Naive B cell (primary cell): ENCODE results near the gene GCK. TPM values are rescaled to one million over a fixed set of nuclear protein-coding genes. Genes with fewer than 3 reads are reported as not detected.
A peak's percentile ranks its signal among the peaks of the same experiment; 100 is the strongest.

ENCODE experiments used
- ATAC-seq, 2 donors: fragments of 150-1000 bp; cut with Tn5 transposase; 2 replicates each; pipeline ENCODE4 v1.10.0; 2021; ENCODE audit warnings: low read depth in 2 of 2, mild to moderate bottlenecking in 2 of 2, moderate library complexity in 2 of 2
- DNase-seq: peaks from one replicate; pipeline ENCODE4 v3.0.0; 2022
- H3K27ac Mint-ChIP-seq, 6 donors: one replicate each; pipeline ENCODE4 v1.8.0; 2020 to 2022; ENCODE audit warnings: mild to moderate bottlenecking in 6 of 6, mixed read lengths in 6 of 6, moderate library complexity in 5 of 6, inconsistent platforms in 2 of 6
- H3K27me3 Mint-ChIP-seq, 3 donors: one replicate each; pipeline ENCODE4 v1.8.0; 2021 to 2022; ENCODE audit warnings: mixed read lengths in 3 of 3, mild to moderate bottlenecking in 1 of 3
- H3K36me3 Mint-ChIP-seq, 2 donors: one replicate each; pipeline ENCODE4 v1.8.0; 2020 to 2022; ENCODE audit warnings: mixed read lengths in 2 of 2, inconsistent platforms in 1 of 2, mild to moderate bottlenecking in 1 of 2
- H3K4me1 Mint-ChIP-seq, 3 donors: one replicate each; pipeline ENCODE4 v1.8.0; 2020 to 2022; ENCODE audit warnings: mixed read lengths in 3 of 3, inconsistent platforms in 1 of 3, mild to moderate bottlenecking in 1 of 3, moderate library complexity in 1 of 3
- H3K4me3 Mint-ChIP-seq, 8 donors: one replicate each; pipeline ENCODE4 v1.8.0; 2020 to 2022; ENCODE audit warnings: mild to moderate bottlenecking in 8 of 8, mixed read lengths in 8 of 8, moderate library complexity in 8 of 8, inconsistent platforms in 2 of 8
- H3K9me3 Mint-ChIP-seq, 7 donors: one replicate each; pipeline ENCODE4 v1.8.0; 2020 to 2022; ENCODE audit warnings: mixed read lengths in 7 of 7, mild to moderate bottlenecking in 5 of 7, inconsistent platforms in 2 of 7, moderate library complexity in 1 of 7
- polyA plus RNA-seq, 6 donors: library from polyadenylated mRNA; unstranded; fragments of 300-500 nt; fragmentation: Illumina TruSeq; gene quantifications; one replicate each; pipeline ENCODE4 v1.2.3, GENCODE V29; 2021; ENCODE audit warnings: low read depth in 6 of 6

Gene GCK
- polyA plus RNA-seq, 6 donors from 2014 or later = 0.29 to 4.5 (median 0.45) TPM

- DNase-seq (no peak), ATAC-seq (no peak)
- Mint-ChIP-seq H3K36me3 (peaks cover 5 to 12% of the 10 kb centered on the region in 2 donors), H3K4me1 (peaks cover 15 to 30% (median 30%) of the 10 kb centered on the region in 3 donors), H3K27me3 (no peaks in the 10 kb centered on the region), H3K4me3 (peak overlapping the region; percentile 15 to 86 (median 63)), H3K9me3 (peaks cover 5 to 16% (median 9%) of the 10 kb centered on the region in 7 donors), H3K27ac (peak overlapping the region in 4 of 6 donors; percentile 39 to 84 (median 62))
Observed at GRCh38 chr7:44124822-44125202, 64.4 kb downstream of the GCK start.

- H3K27ac Mint-ChIP-seq = peak within 1 kb of the TSS; percentile 89 to 97 (median 94)
- peak within 1 kb of the TSS; percentile 82 to 97 (median 91) for H3K4me3 Mint-ChIP-seq
- peaks cover 7 to 16% of the 10 kb centered on the region in 2 donors for H3K36me3 Mint-ChIP-seq
- peak; percentile 97 to 98 for ATAC-seq
- peaks cover 5 to 16% (median 9%) of the 10 kb centered on the region in 7 donors for H3K9me3 Mint-ChIP-seq
- DNase-seq = peak; percentile 97
- peaks cover 18 to 35% (median 34%) of the 10 kb centered on the region in 3 donors for H3K4me1 Mint-ChIP-seq
- no peaks in the 10 kb centered on the region for H3K27me3 Mint-ChIP-seq
Observed at GRCh38 chr7:44123190-44124003, 65.8 kb downstream of the GCK start, which contains the start of gene POLD2. POLD2 (minus strand) TSS chr7:44123548; CDS start chr7:44122053, 1,495 bp downstream.

GRCh38 chr7:44122529-44122928 lies 66.7 kb downstream of the GCK start:
- ATAC-seq = no peak
- no peaks in the 10 kb centered on the region for H3K27me3 Mint-ChIP-seq
- peak overlapping the region; percentile 50 to 97 (median 92) for H3K27ac Mint-ChIP-seq
- H3K9me3 Mint-ChIP-seq = peaks cover under 1 to 10% (median 3%) of the 10 kb centered on the region in 7 donors
- peaks cover 23 to 36% (median 34%) of the 10 kb centered on the region in 3 donors for H3K4me1 Mint-ChIP-seq
- DNase-seq = no peak
- H3K4me3 Mint-ChIP-seq = peak overlapping the region; percentile 76 to 97 (median 91)
- H3K36me3 Mint-ChIP-seq = peaks cover 7 to 20% of the 10 kb centered on the region in 2 donors

GRCh38 chr7:44121761-44122420 lies 67.3 kb downstream of the GCK start:
- Mint-ChIP-seq H3K27ac (peak overlapping the region in 2 of 6 donors; percentile 44 to 94), H3K4me1 (peaks cover 27 to 40% (median 34%) of the 10 kb centered on the region in 3 donors), H3K9me3 (peaks cover 0 to 3% (median 0%) of the 10 kb centered on the region in 7 donors), H3K4me3 (peak overlapping the region in 6 of 8 donors; percentile 15 to 97 (median 84)), H3K27me3 (no peaks in the 10 kb centered on the region), H3K36me3 (peaks cover 7 to 15% of the 10 kb centered on the region in 2 donors)
- ATAC-seq (no peak), DNase-seq (no peak)

GRCh38 chr7:44120395-44120794 lies 68.8 kb downstream of the GCK start:
- Mint-ChIP-seq H3K4me1 (peaks cover 27 to 40% (median 34%) of the 10 kb centered on the region in 3 donors), H3K36me3 (peaks cover 7 to 15% of the 10 kb centered on the region in 2 donors), H3K4me3 (peak overlapping the region in 2 of 8 donors; percentile 14 to 49), H3K9me3 (no peaks in the 10 kb centered on the region), H3K27me3 (no peaks in the 10 kb centered on the region), H3K27ac (peak overlapping the region in 2 of 6 donors; percentile 37 to 49)
- ATAC-seq = no peak
- no peak for DNase-seq

- H3K9me3 Mint-ChIP-seq = no peaks in the 10 kb centered on the region
- peak overlapping the region in 5 of 8 donors; percentile 14 to 54 (median 47) for H3K4me3 Mint-ChIP-seq
Observed at GRCh38 chr7:44119829-44120380, 69.3 kb downstream of the GCK start.

GRCh38 chr7:44117801-44118429 lies 71.3 kb downstream of the GCK start:
- DNase-seq = no peak
- H3K27me3 Mint-ChIP-seq = no peaks in the 10 kb centered on the region
- no peaks in the 10 kb centered on the region for H3K9me3 Mint-ChIP-seq
- H3K27ac Mint-ChIP-seq = peak overlapping the region in 1 of 6 donors; percentile 54
- no peak for ATAC-seq
- H3K36me3 Mint-ChIP-seq = peaks cover 7 to 15% of the 10 kb centered on the region in 2 donors
- H3K4me3 Mint-ChIP-seq = peak overlapping the region in 1 of 8 donors; percentile 18
- H3K4me1 Mint-ChIP-seq = peaks cover 18 to 34% (median 26%) of the 10 kb centered on the region in 3 donors

More at GRCh38 chr7:44119829-44120380, 69.3 kb downstream of the GCK start:
- no peak for ATAC-seq
- no peak for DNase-seq
- no peaks in the 10 kb centered on the region for H3K27me3 Mint-ChIP-seq
- H3K27ac Mint-ChIP-seq = peak overlapping the region in 2 of 6 donors; percentile 26 to 49
- peaks cover 27 to 40% (median 34%) of the 10 kb centered on the region in 3 donors for H3K4me1 Mint-ChIP-seq
- peaks cover 7 to 15% of the 10 kb centered on the region in 2 donors for H3K36me3 Mint-ChIP-seq

- Mint-ChIP-seq H3K36me3 (peaks cover 7 to 15% of the 10 kb centered on the region in 2 donors), H3K4me3 (no peak overlapping the region), H3K4me1 (peaks cover 12 to 25% (median 17%) of the 10 kb centered on the region in 3 donors), H3K27ac (peak overlapping the region in 1 of 6 donors; percentile 77), H3K27me3 (no peaks in the 10 kb centered on the region), H3K9me3 (no peaks in the 10 kb centered on the region)
- no peak for ATAC-seq
- DNase-seq = no peak
Observed at GRCh38 chr7:44116789-44117666, 72.2 kb downstream of the GCK start.

- no peaks in the 10 kb centered on the region for H3K27me3 Mint-ChIP-seq
- peaks cover 7 to 15% of the 10 kb centered on the region in 2 donors for H3K36me3 Mint-ChIP-seq
- DNase-seq (no peak), ATAC-seq (no peak)
- H3K4me1 Mint-ChIP-seq = peaks cover 12 to 23% (median 16%) of the 10 kb centered on the region in 3 donors
- no peaks in the 10 kb centered on the region for H3K9me3 Mint-ChIP-seq
- peak overlapping the region in 1 of 6 donors; percentile 38 for H3K27ac Mint-ChIP-seq
- peak overlapping the region in 1 of 8 donors; percentile 25 for H3K4me3 Mint-ChIP-seq
Observed at GRCh38 chr7:44116087-44116788, 73.0 kb downstream of the GCK start.

- H3K27ac Mint-ChIP-seq = peak overlapping the region in 3 of 6 donors; percentile 34 to 67 (median 63)
- no peaks in the 10 kb centered on the region for H3K9me3 Mint-ChIP-seq
- H3K4me3 Mint-ChIP-seq = no peak overlapping the region
- no peaks in the 10 kb centered on the region for H3K27me3 Mint-ChIP-seq
- DNase-seq = no peak
- ATAC-seq = no peak
- peaks cover 3 to 11% (median 9%) of the 10 kb centered on the region in 3 donors for H3K4me1 Mint-ChIP-seq
- H3K36me3 Mint-ChIP-seq = peaks cover 2 to 11% of the 10 kb centered on the region in 2 donors
Observed at GRCh38 chr7:44114586-44115310, 74.5 kb downstream of the GCK start.

GRCh38 chr7:44113764-44114354 lies 75.4 kb downstream of the GCK start:
- Mint-ChIP-seq H3K9me3 (no peaks in the 10 kb centered on the region), H3K36me3 (peaks cover 0 to 8% of the 10 kb centered on the region in 2 donors), H3K4me1 (peaks cover 0 to 9% (median 5%) of the 10 kb centered on the region in 3 donors), H3K27me3 (no peaks in the 10 kb centered on the region), H3K27ac (peak overlapping the region in 2 of 6 donors; percentile 72 to 88), H3K4me3 (no peak overlapping the region)
- DNase-seq = no peak
- ATAC-seq = no peak
